GM04503 (cell line): ENCODE measurements around the gene FXYD6.

Source experiments
- DNase-seq: peaks from one replicate; pipeline ENCODE4 v3.0.0-alpha.2; 2012; ENCODE audit warnings: low read depth

FXYD6 gene

GRCh38 chr11:117884994-117885393 lies 8.5 kb upstream of the FXYD6 start:
- no peak for DNase-seq

DNA sequence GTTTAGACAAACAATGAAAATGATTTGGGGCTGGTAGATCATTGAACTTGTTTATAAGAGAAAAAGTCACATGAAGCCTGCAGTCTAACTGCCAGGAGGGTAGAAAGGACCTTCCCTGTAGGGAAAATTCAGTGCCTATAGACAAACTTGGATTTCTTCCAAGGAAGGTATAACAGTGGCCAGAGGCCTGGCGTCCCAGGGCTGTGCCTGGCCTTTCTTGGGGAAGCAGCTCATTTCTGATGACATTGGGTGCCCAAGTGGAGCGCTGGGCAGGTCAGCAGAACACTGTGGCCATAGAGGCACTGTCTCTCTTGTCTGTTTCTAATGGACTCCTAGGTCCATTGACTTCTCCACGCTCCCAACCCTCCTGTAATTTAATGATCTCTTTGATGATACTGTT lies 6.6 kb upstream of the FXYD6 start:
- no peak for DNase-seq

DNA sequence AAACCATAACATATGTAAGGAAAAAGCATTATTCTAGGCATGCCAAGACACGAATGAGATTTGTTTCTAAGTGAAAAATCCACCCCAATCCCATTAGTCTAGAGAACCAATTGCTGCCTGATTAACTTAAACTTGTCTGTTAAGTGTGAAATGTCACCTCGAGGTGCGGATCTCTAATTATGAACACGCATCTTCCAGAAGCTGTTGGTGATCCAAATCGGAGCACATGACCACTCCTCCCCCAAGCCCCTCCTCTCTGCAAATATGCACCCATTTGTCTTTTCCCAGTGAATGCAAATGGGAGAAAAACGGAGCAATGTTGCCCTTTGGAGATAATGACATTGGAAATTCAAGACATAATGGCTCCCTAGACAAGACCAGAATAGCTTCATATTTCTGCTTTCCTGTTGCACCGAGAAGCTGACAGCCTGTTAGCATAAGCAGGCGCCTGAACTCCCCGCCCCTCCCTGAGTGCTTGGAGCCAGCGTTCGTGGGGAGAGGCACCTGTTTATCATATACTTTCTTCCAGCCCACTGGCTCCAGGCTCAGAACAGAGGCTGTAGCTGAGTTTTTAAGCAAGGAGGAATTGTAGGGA lies 6.0 kb upstream of the FXYD6 start:
- DNase-seq = no peak

DNA sequence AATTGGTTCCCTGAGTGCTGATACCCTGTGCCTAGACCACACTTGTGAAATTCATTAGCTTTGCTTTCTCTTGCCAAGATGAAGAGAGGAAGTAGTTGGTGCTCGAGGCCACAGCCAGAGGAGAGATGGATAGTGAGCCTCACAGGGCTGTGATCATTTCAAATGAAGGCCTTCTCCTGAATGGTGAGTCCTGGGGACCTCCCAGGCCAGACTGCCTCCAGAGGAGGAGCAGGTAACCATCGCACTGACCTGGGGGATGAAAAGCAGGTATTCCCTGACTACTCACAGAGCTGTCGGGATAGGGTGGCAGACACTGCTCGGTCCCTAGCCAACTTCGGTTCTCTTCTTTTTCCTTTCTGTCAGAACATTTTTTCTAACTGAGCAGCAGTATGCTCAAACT lies 4.8 kb upstream of the FXYD6 start:
- DNase-seq = no peak

DNA sequence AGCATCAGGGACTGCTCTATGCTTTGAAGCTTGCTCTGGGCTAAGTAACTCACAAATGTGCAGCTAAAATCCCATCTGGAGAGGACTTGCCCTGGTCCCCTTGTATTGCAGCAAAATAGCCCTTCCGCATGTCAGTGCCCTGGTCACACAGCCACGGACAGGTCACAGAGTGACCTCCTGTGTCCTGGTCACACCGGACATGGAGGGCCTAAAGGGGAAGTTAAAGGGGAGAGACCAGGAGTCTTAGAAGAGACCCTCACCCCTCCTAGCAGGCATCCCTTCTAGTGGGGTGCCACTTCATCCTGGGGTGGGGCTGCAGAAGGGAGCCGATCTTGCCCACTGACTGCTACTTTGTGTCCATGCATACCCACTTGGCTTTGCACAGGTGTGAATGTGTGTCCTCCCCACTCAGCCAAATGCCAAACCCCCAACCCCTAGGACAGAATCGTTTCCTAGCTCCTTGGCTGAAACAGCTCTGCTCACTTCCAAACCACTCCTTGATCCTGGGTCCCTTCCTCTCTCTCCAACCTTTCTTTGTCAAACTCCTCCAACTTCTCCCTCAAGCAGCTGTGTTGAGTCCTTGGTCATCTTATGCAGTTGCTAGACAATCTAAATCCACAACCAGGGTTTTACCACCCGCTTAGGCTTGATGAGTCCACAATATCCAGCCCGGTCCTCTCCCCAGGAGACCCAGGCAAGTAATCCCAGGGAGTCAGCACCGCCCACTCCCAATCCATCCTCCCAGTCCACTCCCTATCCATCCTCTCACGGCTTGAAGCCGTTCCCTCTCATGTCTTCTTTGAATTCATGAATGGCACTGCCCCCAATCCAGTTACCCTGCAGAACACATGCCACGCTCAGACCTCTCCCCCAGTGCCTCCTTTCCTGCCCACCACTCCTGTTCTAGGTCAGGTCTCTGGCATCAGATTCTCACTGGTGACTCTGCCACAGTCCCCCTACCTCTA lies 3.3 kb upstream of the FXYD6 start:
- DNase-seq = no peak

DNA sequence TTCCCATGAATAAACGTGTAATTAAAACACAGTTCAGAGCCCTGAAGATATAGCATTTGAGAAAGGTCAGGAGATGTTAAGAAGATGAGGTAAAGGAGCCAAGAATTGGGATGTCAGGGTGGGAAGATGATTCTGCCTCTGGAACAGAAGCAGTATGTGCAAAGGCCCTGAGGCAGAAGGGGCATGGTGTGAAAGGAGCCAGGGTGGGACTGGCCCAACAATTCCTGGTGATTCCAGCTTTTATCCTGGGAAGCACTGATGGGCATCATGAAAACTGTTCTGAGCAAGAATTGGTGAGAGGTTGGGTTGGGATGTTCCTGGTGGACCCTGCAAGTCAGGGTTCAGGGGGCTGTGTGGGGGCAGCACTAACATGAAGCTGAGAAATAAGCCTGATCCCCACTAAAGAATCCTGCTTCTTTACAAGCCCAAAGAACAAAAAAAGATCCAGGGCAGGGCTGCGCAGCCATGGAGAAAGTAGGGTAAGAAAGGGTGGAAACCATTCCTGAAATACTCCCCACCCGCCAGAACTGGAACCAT lies 2.5 kb upstream of the FXYD6 start:
- DNase-seq = no peak

DNA sequence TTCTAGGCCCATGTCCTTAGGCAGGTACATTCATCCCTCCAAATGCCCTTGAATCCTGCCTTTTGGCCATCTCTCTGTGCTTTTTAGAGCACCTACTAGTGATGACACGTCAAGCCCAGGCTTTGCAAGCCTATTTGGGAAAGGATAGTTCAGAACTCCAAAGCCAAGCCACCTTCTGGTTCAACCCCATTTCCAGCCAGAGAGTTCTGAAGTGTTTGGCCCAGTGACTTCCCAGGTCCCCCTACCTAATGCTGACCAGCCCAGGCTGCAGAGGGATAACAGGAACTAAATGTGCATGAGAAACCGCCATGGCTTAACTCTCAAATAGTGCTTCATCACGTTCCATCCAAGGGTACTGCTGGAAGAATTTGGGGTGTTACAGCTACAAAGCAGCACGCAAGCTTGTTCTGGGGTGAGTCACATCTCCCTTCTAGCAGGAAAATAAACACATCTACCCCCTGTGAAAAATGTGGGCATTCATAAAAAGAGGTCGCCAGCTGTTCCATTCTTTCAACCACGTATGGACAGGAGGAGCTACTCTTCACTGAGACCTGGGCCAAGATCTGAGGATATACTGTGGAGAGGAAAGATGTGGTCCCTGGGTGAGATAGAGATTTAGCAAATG lies 2.0 kb upstream of the FXYD6 start:
- DNase-seq = no peak

- DNase-seq = no peak
Measured at GRCh38 chr11:117877120-117877784, 794 bp upstream of the FXYD6 start.

GRCh38 chr11:117876059-117876340 lies 458 bp downstream of the FXYD6 start:
- no peak for DNase-seq

- DNase-seq = no peak
Measured at GRCh38 chr11:117875382-117876058, 938 bp downstream of the FXYD6 start.

- DNase-seq = no peak
Measured at GRCh38 chr11:117874910-117875381, 1.5 kb downstream of the FXYD6 start.

DNA sequence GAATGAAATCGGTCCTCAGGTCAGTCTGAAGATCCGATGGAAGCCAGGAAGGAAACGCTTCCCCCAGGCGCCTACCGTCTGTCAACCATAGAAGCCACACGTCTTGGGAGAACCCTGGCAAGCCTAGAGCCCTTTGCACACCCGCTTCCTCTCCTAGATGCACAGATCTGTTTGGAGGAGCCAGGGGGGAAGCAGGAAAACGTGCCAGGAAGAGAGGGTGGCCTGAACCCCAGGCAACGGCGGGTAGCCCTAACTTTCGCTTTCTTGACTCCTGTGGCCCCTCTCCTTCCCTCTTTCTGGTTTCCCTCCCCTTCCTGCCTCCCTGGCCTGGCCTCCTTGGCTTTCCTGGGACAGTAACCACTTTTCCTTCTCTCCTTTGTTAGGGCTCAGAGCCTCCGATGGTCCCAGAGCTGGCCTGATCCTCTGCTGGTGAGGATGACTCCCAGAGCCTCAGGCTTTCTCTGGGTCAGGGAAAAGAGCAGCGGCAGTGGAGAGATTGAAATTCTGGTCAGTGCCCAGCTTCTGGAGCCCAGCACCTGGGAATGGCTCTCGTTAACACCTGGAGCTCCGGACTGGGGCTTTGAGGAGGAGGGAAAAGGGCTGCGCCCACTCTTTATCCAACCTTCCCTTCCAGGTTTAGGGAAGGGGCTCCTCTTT lies 2.1 kb downstream of the FXYD6 start:
- no peak for DNase-seq

GRCh38 chr11:117873828-117874125 lies 2.7 kb downstream of the FXYD6 start:
- DNase-seq = no peak

DNA sequence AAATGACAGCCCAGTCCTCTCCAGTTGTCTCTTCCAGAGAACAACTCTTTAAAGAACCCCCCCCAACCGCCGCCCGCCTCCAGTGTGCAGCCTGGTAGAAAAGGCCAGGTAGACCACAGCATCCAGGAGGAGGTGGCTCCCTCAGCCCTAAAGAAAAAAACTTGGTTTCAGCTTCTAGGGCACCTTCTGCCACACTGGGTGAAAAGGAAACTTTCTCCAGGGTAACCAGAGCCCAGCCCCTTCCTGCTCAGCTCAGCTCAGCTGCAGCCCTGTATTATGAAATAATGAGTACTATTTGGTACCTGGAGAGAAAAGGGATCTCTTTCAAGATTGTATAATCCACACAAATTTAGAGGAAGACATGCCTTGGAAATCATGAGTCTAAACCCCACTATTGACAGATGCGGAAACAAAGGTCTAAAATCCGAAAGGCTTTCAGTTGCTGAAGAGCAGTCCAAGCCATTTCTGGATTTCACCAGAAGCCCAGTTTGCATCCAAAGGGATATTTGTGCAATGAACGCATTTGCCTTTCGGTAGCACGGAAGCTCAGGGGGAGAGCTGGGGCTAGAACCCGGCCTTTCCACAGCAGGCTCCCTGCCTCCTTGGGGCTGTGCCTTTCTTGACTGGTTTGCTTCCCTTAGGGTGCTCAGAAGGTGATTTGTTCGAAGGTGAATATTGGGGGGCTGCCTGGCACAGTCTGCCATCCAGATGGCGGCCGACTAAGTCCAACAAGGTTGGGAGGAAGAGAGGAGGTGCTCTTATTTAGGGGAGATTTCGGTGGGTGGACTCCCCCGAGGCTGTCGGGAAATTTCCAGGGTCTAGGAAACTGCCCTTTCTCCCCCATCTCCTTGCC lies 3.3 kb downstream of the FXYD6 start:
- DNase-seq = no peak

GRCh38 chr11:117872420-117872961 lies 4.0 kb downstream of the FXYD6 start:
- no peak for DNase-seq

DNA sequence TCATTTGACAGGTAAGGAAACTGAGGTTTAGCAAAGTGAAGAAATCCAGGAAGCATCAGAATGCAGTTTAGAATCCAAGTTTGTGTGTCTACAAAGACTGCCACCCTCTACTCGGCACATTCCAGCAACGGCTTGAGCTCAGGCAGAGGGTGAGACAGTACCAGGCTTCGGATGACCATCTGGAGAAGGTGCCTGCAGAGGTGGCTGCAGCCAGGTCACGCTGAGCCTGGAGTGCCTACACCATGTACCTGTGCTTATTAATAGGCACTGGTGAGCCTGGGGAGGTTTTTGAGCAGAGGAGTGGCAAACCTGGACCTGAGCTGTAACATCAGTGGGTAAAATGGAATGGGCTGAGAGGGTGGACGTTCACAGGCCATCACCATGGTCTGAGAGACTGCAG lies 4.7 kb downstream of the FXYD6 start:
- DNase-seq = no peak

DNA sequence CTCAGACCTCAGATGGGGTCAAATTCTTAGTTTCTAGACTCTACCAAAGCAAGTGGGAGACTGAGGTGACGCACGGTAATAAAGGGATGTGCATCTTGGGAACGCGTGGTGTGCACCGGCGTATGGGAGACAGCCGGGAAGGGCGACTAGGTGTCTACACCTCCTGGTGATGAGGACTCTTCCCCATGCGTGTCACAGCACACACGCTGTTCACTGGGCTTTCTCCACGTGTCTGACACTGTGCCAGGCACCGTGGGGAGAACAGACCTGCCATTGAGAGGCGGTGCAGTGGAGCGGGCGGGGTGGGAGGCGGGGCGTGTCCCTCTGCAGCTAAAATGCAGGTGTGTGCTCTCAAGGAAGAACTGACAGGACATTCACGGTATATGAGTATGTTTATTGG lies 5.3 kb downstream of the FXYD6 start:
- DNase-seq = no peak

- DNase-seq = no peak
Measured at GRCh38 chr11:117870103-117870952, 6.1 kb downstream of the FXYD6 start.

GRCh38 chr11:117869604-117870003 lies 6.9 kb downstream of the FXYD6 start:
- no peak for DNase-seq
